ES-I3 (cell line): ENCODE measurements around the gene HTR3E.
"Not testable (repeated sequence)": the region's sequence is repeated elsewhere in the genome, so short reads cannot be mapped to it uniquely, and the experiment has no call there.

Experiments
- H3K36me3 ChIP-seq: 2 replicates; pipeline ENCODE4 v1.6.1; 2013; ENCODE audit warnings: mild to moderate bottlenecking, low read length, control low read depth, moderate library complexity; ENCODE audit not compliant: insufficient read depth
- H3K4me1 ChIP-seq: 2 replicates; pipeline ENCODE4 v1.6.1; 2013; ENCODE audit warnings: mild to moderate bottlenecking, control low read depth, low read length; ENCODE audit not compliant: insufficient read depth
- H3K9ac ChIP-seq: 2 replicates; pipeline ENCODE4 v1.6.1; 2013; ENCODE audit warnings: low read depth, mild to moderate bottlenecking, low read length, moderate library complexity
- H3K9me3 ChIP-seq: 2 replicates; pipeline ENCODE4 v1.6.1; 2013; ENCODE audit warnings: mild to moderate bottlenecking, low read length, moderate library complexity; ENCODE audit not compliant: control insufficient read depth, insufficient read depth

Gene HTR3E

GRCh38 chr3:184133840-184134745 lies 37.2 kb downstream of the HTR3E start:
- peak overlapping the region; percentile 93 for H3K9ac ChIP-seq
- 0 out of 2 replicates have a peak, but pooled peaks cover 5% of the 10 kb centered on the region for H3K36me3 ChIP-seq
- 0 out of 2 replicates have a peak, but pooled peaks cover 4% of the 10 kb centered on the region for H3K4me1 ChIP-seq
- H3K9me3 ChIP-seq, result no peaks in the 10 kb centered on the region

GRCh38 chr3:184134746-184135148 lies 37.9 kb downstream of the HTR3E start:
- 0 out of 2 replicates have a peak, but pooled peaks cover 4% of the 10 kb centered on the region for H3K4me1 ChIP-seq
- H3K9me3 ChIP-seq, result no peaks in the 10 kb centered on the region
- 0 out of 2 replicates have a peak, but pooled peaks cover 5% of the 10 kb centered on the region for H3K36me3 ChIP-seq
- H3K9ac ChIP-seq, result peak overlapping the region; percentile 93

GRCh38 chr3:184135149-184135910 lies 38.5 kb downstream of the HTR3E start, which contains the start of gene EIF2B5:
EIF2B5 (plus strand) TSS chr3:184135358; CDS start chr3:184135386, 28 bp downstream.
- Histone ChIP-seq H3K4me1 (0 out of 2 replicates have a peak, but pooled peaks cover 4% of the 10 kb centered on the region), H3K9me3 (no peaks in the 10 kb centered on the region), H3K9ac (peak within 1 kb of the TSS; percentile 93)

GRCh38 chr3:184135911-184136260 lies 39.0 kb downstream of the HTR3E start:
- Histone ChIP-seq H3K36me3 (peaks cover 10% of the 10 kb centered on the region), H3K9ac (peak overlapping the region; percentile 93), H3K9me3 (no peaks in the 10 kb centered on the region), H3K4me1 (0 out of 2 replicates have a peak, but pooled peaks cover 4% of the 10 kb centered on the region)

More at GRCh38 chr3:184135149-184135910, 38.5 kb downstream of the HTR3E start, which contains the start of gene EIF2B5:
- H3K36me3 ChIP-seq, result 0 out of 2 replicates have a peak, but pooled peaks cover 5% of the 10 kb centered on the region

GRCh38 chr3:184140436-184140835 lies 43.6 kb downstream of the HTR3E start:
- peaks cover 22% of the 10 kb centered on the region for H3K36me3 ChIP-seq
- H3K4me1 ChIP-seq, result 0 out of 2 replicates have a peak, but pooled peaks cover 4% of the 10 kb centered on the region
- H3K9me3 ChIP-seq, result no peaks in the 10 kb centered on the region
- no peak overlapping the region for H3K9ac ChIP-seq

- Histone ChIP-seq H3K9me3 (no peaks in the 10 kb centered on the region), H3K4me1 (no peaks in the 10 kb centered on the region), H3K9ac (no peak overlapping the region), H3K36me3 (peaks cover 22% of the 10 kb centered on the region)
These were observed 45.3 kb downstream of the HTR3E start for GRCh38 chr3:184142199-184142598.

GRCh38 chr3:184143327-184143726 lies 46.5 kb downstream of the HTR3E start:
- Histone ChIP-seq H3K9ac (no peak overlapping the region), H3K36me3 (peaks cover 17% of the 10 kb centered on the region), H3K4me1 (no peaks in the 10 kb centered on the region), H3K9me3 (no peaks in the 10 kb centered on the region)

GRCh38 chr3:184144505-184144904 lies 47.6 kb downstream of the HTR3E start:
- Histone ChIP-seq H3K9me3 (no peaks in the 10 kb centered on the region), H3K36me3 (peaks cover 17% of the 10 kb centered on the region), H3K9ac (no peak overlapping the region), H3K4me1 (no peaks in the 10 kb centered on the region)

- H3K9ac ChIP-seq, result no peak overlapping the region
- no peaks in the 10 kb centered on the region; the same call in 1 of the 2 replicates for H3K4me1 ChIP-seq
- H3K9me3 ChIP-seq, result no peaks in the 10 kb centered on the region
- H3K36me3 ChIP-seq, result peaks cover 17% of the 10 kb centered on the region
These were observed 48.3 kb downstream of the HTR3E start for GRCh38 chr3:184145111-184145524.

GRCh38 chr3:184145751-184146270 lies 48.9 kb downstream of the HTR3E start:
- H3K9ac ChIP-seq, result no peak overlapping the region
- H3K36me3 ChIP-seq, result peaks cover 13% of the 10 kb centered on the region
- no peaks in the 10 kb centered on the region; the same call in 1 of the 2 replicates for H3K4me1 ChIP-seq
- no peaks in the 10 kb centered on the region for H3K9me3 ChIP-seq

- H3K4me1 ChIP-seq, result no peaks in the 10 kb centered on the region; the same call in 1 of the 2 replicates
- no peak overlapping the region for H3K9ac ChIP-seq
- H3K36me3 ChIP-seq, result peaks cover 3% of the 10 kb centered on the region
- H3K9me3 ChIP-seq, result no peaks in the 10 kb centered on the region
These were observed 51.2 kb downstream of the HTR3E start for GRCh38 chr3:184148076-184148475.

- Histone ChIP-seq H3K9ac (no peak overlapping the region), H3K36me3 (no peaks in the 10 kb centered on the region), H3K4me1 (no peaks in the 10 kb centered on the region; the same call in 1 of the 2 replicates), H3K9me3 (no peaks in the 10 kb centered on the region)
These were observed 52.3 kb downstream of the HTR3E start for GRCh38 chr3:184149123-184149522.

- not testable (repeated sequence) for H3K9ac ChIP-seq, H3K4me1 ChIP-seq, H3K9me3 ChIP-seq, H3K36me3 ChIP-seq
These were observed 52.9 kb downstream of the HTR3E start for GRCh38 chr3:184149770-184150169.
